MM.1S (cell line): ENCODE measurements around the gene CCDC167.

Source experiments
- EZH2phosphoT487 ChIP-seq: fragments of 300-600 bp; sonication (generic); IDR thresholded peaks from 2 replicates; pipeline ENCODE4 v1.6.1; 2018; ENCODE audit warnings: antibody characterized with exemption, low read length
- TF ChIP-seq, protein P1 (sequence below): fragments of 300-600 bp; sonication (generic); IDR thresholded peaks from 2 replicates; pipeline ENCODE4 v1.5.1; 2016; ENCODE audit warnings: antibody characterized with exemption, low read length, mixed read lengths

DNA sequence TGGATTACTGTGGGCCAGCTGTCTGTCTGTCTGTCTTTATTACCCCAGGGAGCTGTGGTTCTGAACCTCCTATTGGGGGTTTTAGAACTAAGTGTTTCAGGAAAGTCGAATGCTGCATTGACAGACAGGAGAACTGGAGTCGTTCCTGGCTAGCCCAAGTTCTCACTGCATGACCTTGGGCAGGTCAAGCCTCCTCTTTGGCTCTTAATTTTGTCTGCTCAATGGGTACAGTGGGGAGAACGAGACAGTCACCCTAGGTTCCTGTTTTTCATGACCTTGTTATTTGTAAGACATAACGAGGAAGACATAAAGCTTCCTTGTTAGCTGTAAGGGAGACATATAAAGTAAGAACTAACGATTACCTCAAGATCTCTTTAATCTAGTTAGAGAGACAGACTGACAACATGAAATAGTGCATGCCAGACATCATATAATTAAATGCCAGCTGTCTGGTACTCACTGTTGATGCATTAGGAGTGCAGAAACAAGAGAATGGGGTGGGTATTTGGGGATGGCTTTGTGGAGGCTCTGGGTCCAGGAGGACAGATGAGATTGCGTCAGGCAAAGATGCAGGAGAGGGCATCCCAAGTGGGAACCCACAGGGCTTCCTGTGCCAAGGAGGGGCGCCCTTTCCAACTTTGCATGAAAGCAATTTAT lies 3.7 kb upstream of the CCDC167 start:
- TF ChIP-seq, protein P1, sequence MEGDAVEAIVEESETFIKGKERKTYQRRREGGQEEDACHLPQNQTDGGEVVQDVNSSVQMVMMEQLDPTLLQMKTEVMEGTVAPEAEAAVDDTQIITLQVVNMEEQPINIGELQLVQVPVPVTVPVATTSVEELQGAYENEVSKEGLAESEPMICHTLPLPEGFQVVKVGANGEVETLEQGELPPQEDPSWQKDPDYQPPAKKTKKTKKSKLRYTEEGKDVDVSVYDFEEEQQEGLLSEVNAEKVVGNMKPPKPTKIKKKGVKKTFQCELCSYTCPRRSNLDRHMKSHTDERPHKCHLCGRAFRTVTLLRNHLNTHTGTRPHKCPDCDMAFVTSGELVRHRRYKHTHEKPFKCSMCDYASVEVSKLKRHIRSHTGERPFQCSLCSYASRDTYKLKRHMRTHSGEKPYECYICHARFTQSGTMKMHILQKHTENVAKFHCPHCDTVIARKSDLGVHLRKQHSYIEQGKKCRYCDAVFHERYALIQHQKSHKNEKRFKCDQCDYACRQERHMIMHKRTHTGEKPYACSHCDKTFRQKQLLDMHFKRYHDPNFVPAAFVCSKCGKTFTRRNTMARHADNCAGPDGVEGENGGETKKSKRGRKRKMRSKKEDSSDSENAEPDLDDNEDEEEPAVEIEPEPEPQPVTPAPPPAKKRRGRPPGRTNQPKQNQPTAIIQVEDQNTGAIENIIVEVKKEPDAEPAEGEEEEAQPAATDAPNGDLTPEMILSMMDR, result no peak
- no peak for TF ChIP-seq EZH2phosphoT487
